Osteoblast (primary cell): ENCODE results near the gene PROM2. TPM values are rescaled to one million over a fixed set of nuclear protein-coding genes. Genes with fewer than 3 reads are reported as not detected.
A peak's percentile ranks its signal among the peaks of the same experiment; 100 is the strongest.

Experiments used
- DNase-seq: peaks from one replicate; pipeline ENCODE4 v3.0.0; 2011; ENCODE audit warnings: low spot score, mixed read lengths; ENCODE audit not compliant: insufficient read length; ENCODE audit errors: missing footprints
- H2AFZ ChIP-seq: 2 replicates; pipeline ENCODE4 v1.6.0; 2011; ENCODE audit warnings: mild to moderate bottlenecking, low read length
- H3K27ac ChIP-seq: 2 replicates; pipeline ENCODE4 v1.5.1; 2011; ENCODE audit warnings: mild to moderate bottlenecking, low read depth, low read length, moderate library complexity
- H3K27me3 ChIP-seq: 2 replicates; pipeline ENCODE4 v1.6.0; 2012; ENCODE audit warnings: mild to moderate bottlenecking, control low read depth, inconsistent platforms, low read length, moderate library complexity; ENCODE audit not compliant: insufficient read depth
- H3K36me3 ChIP-seq: 2 replicates; pipeline ENCODE4 v1.5.1; 2011; ENCODE audit warnings: mild to moderate bottlenecking, low read length, control low read depth, moderate library complexity; ENCODE audit not compliant: insufficient read depth
- H3K4me1 ChIP-seq: 2 replicates; pipeline ENCODE4 v1.5.1; 2011; ENCODE audit warnings: mild to moderate bottlenecking, low read length, control low read depth, moderate library complexity; ENCODE audit not compliant: insufficient read depth
- H3K4me2 ChIP-seq: 2 replicates; pipeline ENCODE4 v1.6.0; 2011; ENCODE audit warnings: mild to moderate bottlenecking, low read length; ENCODE audit not compliant: insufficient read depth
- H3K4me3 ChIP-seq: fragments of 200-600 bp; sonication (generic); 3 replicates; pipeline ENCODE4 v1.5.1; 2012; ENCODE audit warnings: mild to moderate bottlenecking, low read length, inconsistent platforms; ENCODE audit not compliant: insufficient read depth
- H3K79me2 ChIP-seq: 2 replicates; pipeline ENCODE4 v1.6.0; 2012; ENCODE audit warnings: mild to moderate bottlenecking, low read length, control low read depth, inconsistent platforms; ENCODE audit not compliant: insufficient read depth
- H3K9me3 ChIP-seq: 2 replicates; pipeline ENCODE4 v1.5.1; 2011; ENCODE audit warnings: low read depth, low read length, control low read depth
- H4K20me1 ChIP-seq: 2 replicates; pipeline ENCODE4 v1.6.0; 2012; ENCODE audit warnings: mild to moderate bottlenecking, low read length, control low read depth; ENCODE audit not compliant: insufficient read depth
- CTCF ChIP-seq: IDR thresholded peaks from 2 replicates; pipeline ENCODE4 v1.5.1; 2011; ENCODE audit warnings: mild to moderate bottlenecking, low read depth, low read length, moderate library complexity; ENCODE audit errors: extremely low read depth
- total RNA-seq: library from RNA; depleted of rRNA; stranded (reverse); fragments of >200 nt; gene quantifications from 2 replicates; pipeline ENCODE4 v1.2.3, GENCODE V29; 2012

The PROM2 gene
- total RNA-seq, 1 donor = 0.36 TPM

GRCh38 chr2:95277246-95277906 lies 3.1 kb downstream of the PROM2 start:
- Histone ChIP-seq H4K20me1 (no peaks in the 10 kb centered on the region), H3K4me2 (no peak overlapping the region), H3K79me2 (no peaks in the 10 kb centered on the region), H2AFZ (no peak overlapping the region), H3K36me3 (no peaks in the 10 kb centered on the region), H3K27me3 (no peaks in the 10 kb centered on the region), H3K4me1 (peaks cover 5% of the 10 kb centered on the region), H3K4me3 (no peak overlapping the region), H3K27ac (no peak overlapping the region), H3K9me3 (no peaks in the 10 kb centered on the region)
- no peak for TF ChIP-seq CTCF
- DNase-seq = peak; percentile 66

GRCh38 chr2:95278051-95278471 lies 3.8 kb downstream of the PROM2 start:
- no peaks in the 10 kb centered on the region for H3K36me3 ChIP-seq
- no peak overlapping the region for H3K4me3 ChIP-seq
- TF ChIP-seq CTCF = no peak
- no peaks in the 10 kb centered on the region for H3K27me3 ChIP-seq
- peaks cover 5% of the 10 kb centered on the region for H3K4me1 ChIP-seq
- no peak overlapping the region for H3K4me2 ChIP-seq
- DNase-seq = peak; percentile 98
- H3K79me2 ChIP-seq = no peaks in the 10 kb centered on the region
- no peaks in the 10 kb centered on the region for H4K20me1 ChIP-seq
- H3K27ac ChIP-seq = no peak overlapping the region
- H3K9me3 ChIP-seq = no peaks in the 10 kb centered on the region
- H2AFZ ChIP-seq = no peak overlapping the region

DNA sequence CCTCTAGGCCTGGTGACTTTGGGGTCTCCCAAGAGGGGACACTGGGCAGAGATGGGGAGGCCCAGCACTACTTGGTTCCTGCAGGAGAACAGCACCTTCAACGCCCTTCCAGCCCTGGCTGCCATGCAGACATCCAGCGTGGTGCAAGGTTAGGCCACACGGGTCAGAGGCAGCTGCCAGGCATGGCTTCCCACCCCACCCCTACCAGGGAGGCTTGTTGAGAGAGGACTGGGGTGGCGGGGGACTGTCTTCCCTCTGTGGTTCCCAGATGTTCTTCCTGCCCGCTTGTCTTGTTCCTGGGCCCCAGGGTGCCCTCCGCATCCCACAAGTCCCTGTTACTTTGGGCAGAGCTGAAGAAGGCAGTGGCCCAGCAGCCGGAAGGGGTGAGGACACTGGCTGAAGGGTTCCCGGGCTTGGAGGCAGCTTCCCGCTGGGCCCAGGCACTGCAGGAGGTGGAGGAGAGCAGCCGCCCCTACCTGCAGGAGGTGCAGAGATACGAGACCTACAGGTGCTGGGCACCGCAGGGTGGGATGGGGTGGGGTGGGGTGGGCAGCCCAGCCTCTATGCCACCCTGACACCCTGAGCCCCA lies 4.5 kb downstream of the PROM2 start:
- no peak for TF ChIP-seq CTCF
- no peaks in the 10 kb centered on the region for H4K20me1 ChIP-seq
- no peaks in the 10 kb centered on the region for H3K9me3 ChIP-seq
- no peaks in the 10 kb centered on the region for H3K27me3 ChIP-seq
- H3K79me2 ChIP-seq = no peaks in the 10 kb centered on the region
- H2AFZ ChIP-seq = no peak overlapping the region
- peaks cover 5% of the 10 kb centered on the region for H3K4me1 ChIP-seq
- H3K4me2 ChIP-seq = no peak overlapping the region
- peak; percentile 56 for DNase-seq
- H3K4me3 ChIP-seq = no peak overlapping the region
- H3K36me3 ChIP-seq = no peaks in the 10 kb centered on the region
- H3K27ac ChIP-seq = no peak overlapping the region

- H3K9me3 ChIP-seq = no peaks in the 10 kb centered on the region
- TF ChIP-seq CTCF = no peak
- H3K27ac ChIP-seq = no peak overlapping the region
- no peaks in the 10 kb centered on the region for H3K79me2 ChIP-seq
- no peaks in the 10 kb centered on the region for H4K20me1 ChIP-seq
- H2AFZ ChIP-seq = no peak overlapping the region
- H3K4me2 ChIP-seq = no peak overlapping the region
- H3K27me3 ChIP-seq = no peaks in the 10 kb centered on the region
- no peaks in the 10 kb centered on the region for H3K36me3 ChIP-seq
- peaks cover 5% of the 10 kb centered on the region for H3K4me1 ChIP-seq
- H3K4me3 ChIP-seq = no peak overlapping the region
- DNase-seq = peak; percentile 75
Measured at GRCh38 chr2:95279435-95280035, 5.3 kb downstream of the PROM2 start.
